ENCODE results near the gene LSS. TPM values are rescaled to one million over a fixed set of nuclear protein-coding genes. Genes with fewer than 3 reads are reported as not detected.

LSS gene
- total RNA-seq, 2 donors from 2014 or later = 56.7 to 85.2 TPM

- Mint-ChIP-seq H3K27ac (no peak overlapping the region), H3K36me3 (ENCODE audit: low read depth) (no peaks in the 10 kb centered on the region), H3K4me3 (no peak overlapping the region), H3K9me3 (peaks cover 5% of the 10 kb centered on the region), H3K4me1 (peaks cover 11% of the 10 kb centered on the region), H3K27me3 (ENCODE audit: insufficient read depth) (peaks cover 29% of the 10 kb centered on the region)
- H3K4me3 ChIP-seq (ENCODE audit: low read length) = no peak overlapping the region
- peaks cover 6% of the 10 kb centered on the region for H3K4me1 ChIP-seq (ENCODE audit: control insufficient read depth, insufficient read depth, low read length)
- no peak for DNase-seq
- H3K27me3 ChIP-seq (ENCODE audit: control insufficient read depth, insufficient read depth, low read length, poor library complexity, severe bottlenecking) = no peaks in the 10 kb centered on the region
- WGBS, 2 experiments (ENCODE audit: insufficient coverage in 1 of 2, insufficient read length in 1 of 2) = 92 to 96% methylated on average over 18 to 28 of the region's 28 CpGs
- no peak overlapping the region for H3K27ac ChIP-seq (ENCODE audit: low read depth, low read length)
- no peaks in the 10 kb centered on the region for H3K9me3 ChIP-seq (ENCODE audit: control insufficient read depth, low read length)
- no peak overlapping the region for H3K9ac ChIP-seq (ENCODE audit: extremely low read depth, low read length, poor library complexity, severe bottlenecking)
- no peak for TF ChIP-seq CTCF (conservative IDR thresholded peaks at IDR 0.05)
- no peaks in the 10 kb centered on the region for H3K36me3 ChIP-seq (ENCODE audit: control insufficient read depth, insufficient read depth, low read length)
These were observed 90.1 kb downstream of the LSS start for GRCh38 chr21:46138383-46138970.

Other genes starting within 250 kb of the LSS start
- gene COL6A1, start 247.0 kb downstream of the LSS start, total RNA-seq = 100 to 1,000 TPM; 232 to 407 TPM
- 100 to 1,000 TPM; 259 to 377 TPM for gene COL6A2, start 130.7 kb downstream of the LSS start, total RNA-seq
- 1 to 10 TPM; 3.5 to 4.6 TPM for gene FTCD, start 73.2 kb downstream of the LSS start, total RNA-seq
- 10 to 100 TPM; 29.5 to 31.9 TPM for gene SPATC1L, start 44.3 kb downstream of the LSS start, total RNA-seq
- 100 to 1,000 TPM; 120 to 161 TPM for gene MCM3AP, start 56.8 kb upstream of the LSS start, total RNA-seq
- gene YBEY, start 57.6 kb upstream of the LSS start, total RNA-seq = 10 to 100 TPM; 19.6 to 23.3 TPM
- 10 to 100 TPM; 19.6 to 37.4 TPM for gene C21orf58, start 95.1 kb upstream of the LSS start, total RNA-seq
- 10 to 100 TPM; 40.1 to 40.7 TPM for gene PCNT, start 95.4 kb upstream of the LSS start, total RNA-seq
- 10 to 100 TPM; 51.0 to 52.2 TPM for gene DIP2A, start 230.1 kb upstream of the LSS start, total RNA-seq

Measured in endodermal cell (in vitro differentiated cells).